ENCODE measurements around the gene ASCC3. TPM values are rescaled to one million over a fixed set of nuclear protein-coding genes. Genes with fewer than 3 reads are reported as not detected.

ASCC3 gene
- total RNA-seq, 1 donor from 2014 or later, result 65.4 TPM

DNA sequence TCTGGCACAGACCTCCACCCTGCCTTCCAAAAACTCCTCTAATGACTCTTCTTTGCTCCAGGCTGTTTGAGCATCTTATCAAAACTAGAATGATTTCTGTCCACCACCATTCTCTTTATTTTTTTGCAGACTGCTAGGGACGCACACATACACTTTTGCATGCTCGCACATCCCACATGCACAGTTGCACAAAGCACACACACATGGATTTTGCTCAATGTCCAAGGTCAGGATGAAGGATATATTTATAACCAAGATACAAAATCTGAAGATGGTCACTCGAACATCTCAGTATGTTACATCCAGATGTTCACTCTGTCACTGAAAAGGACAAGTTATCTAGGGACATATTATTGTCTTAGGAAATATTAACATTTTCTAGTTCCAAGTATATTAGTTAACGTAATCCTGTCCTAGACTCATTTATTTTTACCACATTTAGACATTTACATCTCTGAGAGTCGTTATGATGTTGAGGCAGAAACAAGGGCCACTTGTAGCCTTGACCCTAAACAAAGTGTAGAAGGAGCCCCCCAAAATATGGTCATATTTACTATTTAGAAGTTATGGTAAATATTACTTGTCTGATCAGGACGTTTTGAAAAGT lies 413.0 kb downstream of the ASCC3 start:
- intact Hi-C loops (cut with micrococcal nuclease), result loop anchor here (5.0 kb wide), 3 partner anchors 296 to 1631 kb away; partner anchors contain the start of gene PRDM13

DNA sequence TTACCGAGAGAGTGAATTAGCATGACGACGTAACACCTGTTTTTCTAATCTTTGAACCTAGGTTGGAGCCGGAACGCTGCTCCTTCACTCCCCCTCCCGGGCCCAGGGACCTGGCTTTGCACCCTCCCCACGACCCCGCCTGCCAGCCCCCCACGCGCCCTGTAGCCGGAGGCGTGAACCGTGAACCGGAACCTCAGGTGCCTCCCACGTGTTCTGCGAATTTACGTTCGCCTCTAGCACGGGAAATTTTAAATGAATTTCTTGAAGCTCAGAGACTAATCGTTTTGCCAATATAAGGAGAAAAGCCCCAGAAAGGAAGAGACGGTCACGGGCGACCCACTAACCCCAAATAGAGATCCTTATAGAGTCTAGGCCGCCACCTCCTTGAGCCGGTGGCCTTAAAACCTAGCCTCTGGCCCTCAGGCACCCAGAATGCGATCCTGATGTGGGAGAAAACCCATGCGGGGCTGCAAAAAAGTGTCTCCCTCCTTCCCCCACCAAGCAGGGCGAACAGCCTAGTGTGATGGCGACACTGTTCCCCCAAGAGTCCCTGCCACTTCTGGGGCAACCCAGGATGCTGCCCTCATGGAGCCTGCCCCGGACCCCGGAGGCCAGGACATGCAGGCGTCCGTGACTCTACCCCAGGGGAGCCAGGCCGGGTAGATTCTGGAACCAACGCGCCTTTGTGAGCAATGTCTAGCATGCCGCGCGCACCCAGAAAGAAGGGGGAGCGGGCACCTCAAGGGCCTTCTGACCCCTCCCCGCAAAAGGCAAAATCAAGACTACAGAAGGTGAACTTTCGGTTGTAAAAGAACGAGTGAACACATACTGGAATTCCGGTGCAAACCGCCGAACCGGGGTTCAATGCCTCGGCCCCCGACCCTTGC lies 413.8 kb downstream of the ASCC3 start:
- intact Hi-C loops (cut with micrococcal nuclease), result loop anchor here (1.0 to 5.0 kb wide), 4 partner anchors 20 to 1630 kb away; partner anchors contain the start of gene PRDM13

DNA sequence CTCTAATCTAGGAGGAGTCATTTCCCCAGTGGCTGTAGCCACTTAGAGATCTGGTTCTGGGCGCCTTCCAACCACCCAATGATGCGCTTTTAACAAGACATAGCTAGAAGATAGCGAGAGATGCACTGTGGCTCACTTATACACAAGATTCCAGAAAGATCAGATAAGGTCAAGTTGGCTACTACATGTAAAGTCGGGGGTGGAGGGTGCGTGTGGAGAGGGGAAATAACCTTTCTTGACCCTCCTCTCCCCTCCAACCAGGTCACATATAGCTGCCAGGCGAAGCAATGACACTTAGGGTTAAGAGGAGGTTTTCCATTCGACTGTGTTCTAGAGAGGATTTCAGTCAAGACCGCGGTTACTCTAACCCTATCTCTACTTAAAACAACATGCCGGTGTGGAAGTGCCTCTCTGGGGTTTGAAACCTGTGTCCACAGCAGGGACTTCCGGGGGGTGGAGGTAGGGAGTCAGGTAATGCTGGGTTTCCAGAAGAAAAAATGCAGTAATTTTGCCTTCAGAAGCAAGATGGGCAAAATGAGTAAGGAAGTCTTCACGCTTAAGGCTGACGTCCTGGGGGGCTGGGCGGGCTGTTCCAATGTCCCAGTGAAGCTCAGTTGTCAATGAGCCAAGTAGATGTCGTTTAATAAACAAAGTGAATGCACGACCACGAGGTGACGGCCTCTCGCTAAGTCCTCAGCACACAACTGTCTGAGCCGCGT lies 414.6 kb downstream of the ASCC3 start:
- intact Hi-C loops (cut with micrococcal nuclease), result loop anchor here (1.0 to 5.0 kb wide), 5 partner anchors 10 to 1629 kb away; partner anchors contain the start of gene PRDM13

DNA sequence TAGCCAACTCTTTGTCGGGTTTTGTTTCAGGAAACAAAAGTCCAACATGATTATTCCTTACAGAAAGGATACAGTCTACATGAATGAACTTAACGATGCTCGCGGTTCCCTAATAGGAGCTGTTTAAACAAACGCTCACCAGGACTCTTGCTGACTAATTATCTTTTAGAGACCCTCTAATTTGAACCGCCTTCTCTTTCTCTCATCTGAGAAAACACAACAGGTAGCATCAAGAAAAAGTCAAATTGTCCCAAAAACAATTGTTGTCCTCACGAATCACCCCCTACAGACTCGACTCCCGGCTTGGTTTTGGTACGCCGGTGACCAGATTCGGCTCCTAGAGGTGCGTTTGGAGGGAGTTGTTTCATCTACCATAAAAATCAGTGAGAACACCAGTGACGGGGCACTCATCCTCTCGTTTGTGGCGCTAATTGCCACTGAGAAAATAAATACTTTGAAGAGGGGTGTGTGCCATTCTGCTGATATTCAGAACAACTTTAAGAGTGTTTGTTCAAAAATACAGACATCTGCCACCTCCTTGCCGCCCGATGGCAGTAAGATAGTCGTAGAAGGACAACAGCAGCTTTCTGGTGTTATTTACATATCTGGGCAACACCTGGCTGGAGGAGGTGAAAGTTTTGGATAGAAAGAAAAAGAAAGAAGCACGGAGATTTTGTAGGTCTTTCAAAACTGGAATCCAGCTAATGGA lies 415.3 kb downstream of the ASCC3 start:
- intact Hi-C loops (cut with micrococcal nuclease), result loop anchor here (1.0 to 5.0 kb wide), 4 partner anchors 10 to 1629 kb away; partner anchors contain the start of gene PRDM13

DNA sequence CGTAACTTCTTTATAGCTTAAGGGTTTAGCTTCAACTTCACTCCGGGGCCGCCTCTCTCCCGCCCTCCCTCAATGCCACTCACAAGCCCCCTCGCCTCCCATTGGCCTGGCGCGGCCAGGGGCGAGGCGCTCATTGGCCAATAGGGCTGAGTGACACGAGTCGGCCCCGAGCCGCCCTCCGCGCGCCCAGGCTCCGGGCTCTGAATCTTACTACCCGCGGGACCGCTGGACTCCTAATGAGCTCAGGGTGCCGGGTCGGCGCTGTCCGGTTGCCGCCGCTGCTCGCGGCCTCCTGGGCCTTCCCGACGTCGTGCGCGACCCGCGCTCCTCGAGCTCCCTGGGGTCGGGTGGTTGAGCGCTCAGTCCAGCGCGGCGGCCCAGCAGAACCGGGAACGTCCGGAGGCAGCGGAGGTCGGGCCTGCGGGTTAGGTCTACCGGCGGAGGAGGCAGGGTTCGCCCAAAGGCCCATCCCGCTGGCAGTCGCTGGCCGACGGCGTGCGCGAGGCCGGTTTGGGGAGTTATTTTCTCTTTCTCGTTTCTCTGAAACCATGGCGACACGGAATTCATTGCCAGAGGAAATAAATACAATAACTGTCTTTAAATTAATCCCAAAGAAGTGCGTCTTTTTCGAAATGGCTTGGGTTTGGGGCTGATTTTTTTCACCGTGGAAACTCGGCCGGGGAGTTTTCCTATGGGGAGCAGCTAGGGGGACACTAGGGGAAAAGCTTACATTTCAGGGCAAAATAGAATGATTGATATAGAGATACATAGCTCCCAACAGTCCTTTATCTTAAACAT lies 416.0 kb downstream of the ASCC3 start, which contains the start of gene SIM1:
Gene SIM1, minus strand, starts transcription at position 19 of the 798 bp plus-strand sequence. CDS start 1,453 bp downstream, outside the sequence.
- intact Hi-C loops (cut with micrococcal nuclease), result loop anchor here (5.0 kb wide), 3 partner anchors 293 to 1628 kb away; partner anchors contain the start of gene PRDM13

DNA sequence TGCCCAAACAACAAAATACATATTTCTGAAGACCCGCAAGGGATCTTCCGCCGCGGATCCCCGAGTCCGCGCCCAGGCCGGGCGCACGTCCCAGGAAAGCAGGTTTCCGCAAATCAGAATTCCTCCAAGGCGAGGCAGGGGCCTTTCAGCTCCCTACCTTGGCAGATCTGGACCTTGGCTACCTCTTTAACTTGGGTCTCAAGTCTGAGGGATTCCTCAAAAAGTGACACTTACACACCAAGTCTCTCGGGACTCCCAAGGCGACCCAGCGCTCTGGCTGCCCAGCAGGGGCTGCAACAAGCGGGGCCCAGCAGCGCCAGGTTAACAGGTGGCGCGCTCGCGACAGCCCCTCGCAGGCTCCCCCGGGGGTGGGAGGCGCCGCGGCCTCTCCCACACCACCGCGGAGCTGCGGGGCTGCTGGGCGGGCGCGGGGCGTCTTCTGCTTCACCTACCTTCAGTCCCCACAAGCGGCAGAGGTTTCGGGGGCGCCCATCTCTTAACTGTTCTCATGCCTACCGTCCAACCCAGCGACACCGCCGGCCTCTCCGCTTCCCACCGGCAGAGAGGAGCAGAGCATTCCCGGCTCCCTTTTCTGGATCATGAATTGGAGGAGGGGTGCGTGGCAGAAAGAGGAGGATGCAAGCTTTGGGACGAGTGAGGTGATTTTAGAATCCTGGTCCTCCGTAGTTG lies 416.8 kb downstream of the ASCC3 start:
- intact Hi-C loops (cut with micrococcal nuclease), result no loop called here

DNA sequence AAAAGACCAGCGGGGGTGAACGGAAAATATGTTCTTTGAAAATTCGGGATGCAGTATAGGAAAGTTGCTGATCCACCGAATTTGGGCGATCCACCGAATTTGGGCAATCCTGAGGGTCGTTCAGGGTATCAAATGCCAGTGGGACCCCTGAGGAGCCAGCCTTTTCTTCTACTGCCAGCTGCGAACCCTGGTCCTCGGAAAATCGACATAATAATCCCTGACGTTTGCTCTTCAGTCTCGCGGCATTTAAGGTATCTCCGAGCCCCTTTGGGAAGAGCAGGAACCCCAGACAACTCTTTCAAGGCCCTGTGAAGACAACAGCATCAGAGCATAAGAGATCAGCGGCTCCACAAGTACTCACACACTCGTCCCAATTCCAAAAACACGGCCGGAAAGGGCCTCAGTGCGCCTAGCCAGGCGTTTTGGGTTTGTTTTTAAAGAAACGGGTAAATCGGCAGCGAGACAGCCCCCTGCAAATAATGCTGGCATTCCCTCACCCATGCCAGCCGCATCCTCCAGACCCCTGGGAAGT lies 417.4 kb downstream of the ASCC3 start:
- intact Hi-C loops (cut with micrococcal nuclease), result no loop called here

DNA sequence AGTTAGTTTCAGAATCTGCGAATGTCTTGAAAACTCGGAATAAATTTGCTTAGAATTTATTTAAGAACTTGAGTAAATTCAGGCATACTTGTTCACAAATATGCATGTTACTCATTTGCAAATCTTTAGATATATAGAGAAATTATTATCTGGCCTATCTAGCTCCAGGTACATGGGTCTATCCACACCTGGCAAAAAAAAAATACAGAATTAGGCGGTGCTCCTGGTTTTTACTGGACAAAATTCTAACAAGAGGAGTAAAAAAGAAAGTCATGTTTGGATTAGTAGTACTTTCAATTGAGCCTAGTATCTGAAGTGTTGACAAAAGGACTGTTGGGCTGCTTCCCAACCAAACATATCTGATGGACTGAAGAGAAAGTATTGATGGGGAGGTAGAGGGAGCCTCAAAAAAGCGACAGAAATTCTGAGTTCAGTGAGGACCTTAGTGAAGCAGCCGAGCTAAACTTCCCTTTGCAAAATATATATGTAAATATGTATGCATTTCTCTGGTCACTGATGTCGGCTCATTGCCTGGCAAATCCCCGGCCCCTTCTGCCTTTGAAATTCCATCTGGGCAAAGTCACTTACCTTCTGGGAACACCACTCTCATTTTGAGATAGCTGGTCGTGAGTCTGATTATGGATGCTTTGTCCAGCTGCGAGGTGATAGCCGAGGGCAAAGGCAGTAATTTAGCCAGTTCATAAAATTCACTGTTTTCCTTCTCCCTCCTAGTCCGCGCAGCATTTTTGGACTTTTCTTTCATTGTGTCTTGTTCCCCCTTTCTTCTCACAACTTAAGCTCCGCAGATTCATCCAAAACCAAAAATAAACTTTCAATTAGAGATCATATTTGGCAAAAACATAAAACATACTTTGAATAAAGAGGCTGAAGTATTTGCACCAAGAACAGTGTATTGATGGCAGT lies 418.2 kb downstream of the ASCC3 start:
- intact Hi-C loops (cut with micrococcal nuclease), result loop anchor here (1.0 kb wide), 1 partner anchor 16 kb away; no protein-coding TSS in a partner anchor

DNA sequence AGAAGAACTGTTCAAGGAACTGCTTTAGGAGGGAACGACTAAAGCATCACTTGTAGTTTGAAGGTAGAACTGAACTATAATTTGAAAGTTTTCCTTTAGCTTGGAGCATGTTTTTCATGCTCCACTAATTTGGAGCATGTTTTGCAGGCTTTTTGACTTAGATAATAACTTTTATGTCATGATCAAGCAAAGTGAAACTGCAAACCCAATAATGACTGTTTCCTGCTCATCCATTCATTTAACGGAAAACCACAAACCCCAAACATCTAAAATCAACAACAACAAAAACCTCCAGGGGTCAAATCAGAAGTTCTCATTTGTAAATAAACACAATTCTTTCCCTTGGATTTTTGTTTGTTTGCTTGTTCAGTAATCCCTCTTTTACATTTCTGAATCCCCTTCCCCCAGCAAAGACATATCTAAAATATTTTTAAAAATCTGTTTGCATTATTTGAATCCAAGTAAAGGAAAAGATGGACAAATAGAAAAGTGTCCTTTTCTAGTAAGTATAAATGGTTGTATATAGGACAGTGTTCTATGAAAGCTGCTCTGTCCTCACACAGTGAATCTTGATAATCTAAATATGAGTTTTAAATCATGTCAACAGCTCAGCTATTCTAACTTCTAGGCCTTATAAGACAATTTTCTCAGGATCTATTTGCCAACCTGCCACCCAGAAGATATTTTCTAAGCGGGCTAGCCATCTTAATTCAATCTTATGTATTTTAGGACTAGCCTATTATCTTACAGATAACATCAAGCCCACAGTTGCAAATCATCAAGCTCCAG lies 419.0 kb downstream of the ASCC3 start:
- intact Hi-C loops (cut with micrococcal nuclease), result loop anchor here (1.0 kb wide), 1 partner anchor 15 kb away; no protein-coding TSS in a partner anchor

DNA sequence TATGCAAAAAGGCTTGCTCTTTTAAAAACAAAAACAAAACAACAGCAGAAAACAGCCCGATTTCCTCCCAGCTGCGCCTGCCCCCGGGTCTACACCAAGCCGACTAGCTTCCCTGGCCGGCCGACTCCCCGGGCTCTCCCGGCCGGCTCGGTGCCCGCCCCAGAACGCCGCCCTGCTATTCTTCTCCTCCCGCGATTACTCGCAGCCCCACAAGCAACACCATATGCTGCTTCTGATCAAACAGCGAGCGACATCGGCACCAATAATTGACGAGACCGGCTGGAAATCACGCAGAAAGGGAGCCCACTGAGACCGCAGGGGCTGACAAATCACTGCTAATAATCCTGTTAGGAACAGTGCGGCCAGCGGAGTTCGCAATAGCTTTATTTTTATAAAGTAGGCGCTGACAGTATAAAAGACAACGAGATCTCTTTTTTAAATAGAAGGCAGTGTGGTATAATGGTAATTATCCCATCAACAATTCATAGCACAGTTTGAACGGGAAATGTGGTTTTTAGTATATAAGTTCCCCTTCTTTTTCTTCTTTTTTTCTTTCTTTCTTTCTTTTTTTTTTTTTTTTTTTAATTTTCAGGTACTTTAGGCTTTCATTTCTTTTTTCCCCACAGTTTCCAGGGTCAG lies 419.7 kb downstream of the ASCC3 start:
- intact Hi-C loops (cut with micrococcal nuclease), result no loop called here

DNA sequence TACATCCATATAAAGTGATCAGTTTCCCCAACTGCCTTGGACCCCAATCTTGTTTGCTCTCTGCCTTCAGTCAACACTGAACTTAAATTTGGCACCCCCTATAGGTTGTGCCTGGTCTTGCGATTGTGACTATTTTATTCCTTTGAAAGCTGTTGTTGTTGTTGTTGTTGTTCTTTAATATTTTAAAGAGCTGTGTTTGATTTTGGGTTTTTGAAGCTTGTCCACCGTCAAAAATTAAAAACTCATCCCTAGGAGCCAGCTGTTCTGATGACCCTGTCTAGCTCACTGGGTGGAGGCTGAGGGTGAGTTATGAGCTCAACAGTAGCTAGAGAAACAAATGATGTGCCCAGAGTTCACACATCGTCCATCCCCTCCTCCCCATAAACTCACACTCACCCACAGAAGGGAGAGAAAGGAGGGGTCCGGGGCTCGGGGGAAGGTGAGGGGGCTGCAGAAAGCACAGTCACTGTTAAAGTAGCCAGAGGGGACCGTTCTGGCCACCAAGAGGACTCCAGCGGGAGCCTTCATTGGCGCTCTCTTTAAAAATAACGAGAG lies 420.4 kb downstream of the ASCC3 start:
- intact Hi-C loops (cut with micrococcal nuclease), result no loop called here

DNA sequence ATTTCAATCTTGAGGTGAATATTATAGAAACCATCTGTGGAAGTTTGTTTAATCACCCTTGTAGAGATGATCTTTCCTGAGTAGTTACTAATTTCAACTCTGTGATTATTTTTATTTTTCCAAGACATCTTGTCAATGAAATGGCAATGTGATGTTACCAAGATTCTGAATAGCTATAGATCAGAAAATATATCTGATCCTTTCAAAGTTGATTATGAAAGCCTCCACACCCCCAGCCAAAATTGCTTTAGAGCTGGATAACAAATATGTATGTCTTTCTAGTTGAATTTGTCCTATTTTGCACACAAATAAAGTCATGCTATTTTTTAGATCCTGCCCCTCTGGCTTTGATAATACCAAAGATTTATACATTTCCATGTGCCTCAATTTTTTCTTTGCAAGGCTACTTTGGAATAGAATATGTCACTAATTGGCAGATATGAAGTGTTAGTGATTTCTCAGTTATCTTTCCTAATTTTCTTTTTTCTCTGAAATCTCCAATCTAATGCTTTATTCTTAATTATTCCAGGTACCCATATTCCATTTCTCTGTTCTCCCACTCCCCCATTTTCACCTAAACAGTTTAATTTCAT lies 421.4 kb downstream of the ASCC3 start:
- intact Hi-C loops (cut with micrococcal nuclease), result no loop called here

DNA sequence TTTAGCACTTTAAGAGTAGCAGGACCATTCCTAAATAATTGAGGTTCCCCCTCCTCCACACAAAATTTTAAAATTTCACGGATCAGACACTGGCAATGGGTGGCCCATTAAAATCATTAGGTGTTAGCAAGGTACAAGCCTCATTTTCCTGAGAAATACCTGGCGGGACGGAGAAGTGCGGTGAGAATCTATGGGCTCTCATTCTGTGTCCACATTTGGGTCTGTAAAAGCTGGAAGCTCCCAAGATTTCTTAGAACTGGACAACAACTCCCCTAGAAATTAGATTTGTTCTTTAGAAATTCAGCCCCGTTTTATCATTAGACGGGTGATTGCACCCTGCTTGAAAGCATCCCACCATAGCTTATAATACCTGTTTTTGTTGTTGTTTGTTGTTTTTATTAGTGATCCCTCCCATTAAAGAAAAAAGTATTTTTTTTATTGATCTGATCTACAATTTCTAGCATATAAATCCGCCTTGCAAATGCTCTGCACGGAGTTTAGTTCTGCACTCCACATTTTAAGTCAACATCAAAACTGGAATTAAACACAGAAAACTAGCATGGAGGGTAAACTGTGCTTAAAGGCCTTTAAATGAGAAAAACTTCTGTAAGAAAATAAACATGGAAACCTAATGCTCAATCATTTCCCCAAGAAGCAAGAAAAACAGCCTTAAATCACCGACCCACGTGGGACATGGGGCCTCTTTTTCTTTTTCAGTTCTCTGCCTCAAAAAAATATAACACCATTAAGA lies 422.1 kb downstream of the ASCC3 start:
- intact Hi-C loops (cut with micrococcal nuclease), result no loop called here

Data from T-helper 2 cell treated with Interferon-gamma antibody and Interleukin-4, amounts not matched to agents 100 ng/mL and 5 ng/mL, for 36 hours (primary cell).